ENCODE results near the gene ZKSCAN4.

DNA sequence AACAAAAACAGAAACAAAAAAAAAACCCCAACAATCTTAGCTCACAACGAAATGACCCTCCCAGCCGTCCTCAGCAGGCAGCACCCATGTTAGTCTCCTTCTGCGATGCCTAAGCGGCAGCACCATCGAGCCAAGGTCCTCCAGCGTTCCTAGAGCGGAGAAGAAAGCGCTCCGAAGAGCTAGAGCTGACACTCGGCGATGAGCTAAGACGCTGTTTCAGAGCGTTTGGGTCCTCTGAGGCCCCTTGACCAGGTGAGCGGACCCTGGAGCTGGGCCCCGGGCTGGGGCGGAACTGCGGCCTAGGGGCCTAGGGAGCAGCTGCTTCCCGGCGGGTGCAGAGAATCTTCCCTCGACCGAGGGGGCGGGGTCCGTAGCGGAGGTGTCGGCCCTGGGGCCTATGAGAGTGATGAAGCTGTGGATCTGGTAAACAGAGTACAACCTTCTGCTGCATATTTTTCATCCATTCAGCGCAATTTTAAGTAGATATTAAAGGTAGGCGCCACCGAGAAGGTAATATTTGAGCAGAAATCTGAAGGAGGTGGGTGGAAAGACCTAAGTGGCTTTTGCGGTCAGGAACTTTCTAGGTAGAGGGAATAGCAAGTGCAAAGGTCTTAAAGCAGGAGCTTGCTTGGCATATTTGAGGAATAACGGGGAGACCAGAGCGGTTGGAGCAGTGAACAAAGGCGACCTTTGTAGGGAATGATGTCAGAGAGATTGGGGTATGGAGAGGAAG, 15.1 kb upstream of the ZKSCAN4 start, which contains the start of gene ZSCAN26:
- TF ChIP-seq SIN3A (conservative IDR thresholded peaks at IDR 0.05 in 1 of 2, IDR thresholded peaks at IDR 0.05 in 1 of 2; ENCODE audit: low read depth in 1 of 2, low read length in 2 of 2) (peak; percentile 44 to 88; a peak in 2 of 4 replicates), SAP30 (IDR thresholded peaks at IDR 0.05; ENCODE audit: insufficient read depth, insufficient replicate concordance, low read length) (no peak), JUND (IDR thresholded peaks at IDR 0.05; ENCODE audit: low read length) (0 out of 2 replicates have a peak, but pooled peaks have one; percentile 31), RAD21 (IDR thresholded peaks at IDR 0.05 in 1 of 2, conservative IDR thresholded peaks at IDR 0.05 in 1 of 2; ENCODE audit: low read depth in 2 of 2, low read length in 2 of 2) (no peak), BCL11A (IDR thresholded peaks at IDR 0.05; ENCODE audit: low read depth in 2 of 2, low read length in 2 of 2) (no peak), POLR2A (IDR thresholded peaks at IDR 0.05; ENCODE audit: control extremely low read depth in 1 of 2, low read depth in 2 of 2, low read length in 2 of 2) (peak; percentile 65 to 93)
- TF ChIP-seq, protein P1, sequence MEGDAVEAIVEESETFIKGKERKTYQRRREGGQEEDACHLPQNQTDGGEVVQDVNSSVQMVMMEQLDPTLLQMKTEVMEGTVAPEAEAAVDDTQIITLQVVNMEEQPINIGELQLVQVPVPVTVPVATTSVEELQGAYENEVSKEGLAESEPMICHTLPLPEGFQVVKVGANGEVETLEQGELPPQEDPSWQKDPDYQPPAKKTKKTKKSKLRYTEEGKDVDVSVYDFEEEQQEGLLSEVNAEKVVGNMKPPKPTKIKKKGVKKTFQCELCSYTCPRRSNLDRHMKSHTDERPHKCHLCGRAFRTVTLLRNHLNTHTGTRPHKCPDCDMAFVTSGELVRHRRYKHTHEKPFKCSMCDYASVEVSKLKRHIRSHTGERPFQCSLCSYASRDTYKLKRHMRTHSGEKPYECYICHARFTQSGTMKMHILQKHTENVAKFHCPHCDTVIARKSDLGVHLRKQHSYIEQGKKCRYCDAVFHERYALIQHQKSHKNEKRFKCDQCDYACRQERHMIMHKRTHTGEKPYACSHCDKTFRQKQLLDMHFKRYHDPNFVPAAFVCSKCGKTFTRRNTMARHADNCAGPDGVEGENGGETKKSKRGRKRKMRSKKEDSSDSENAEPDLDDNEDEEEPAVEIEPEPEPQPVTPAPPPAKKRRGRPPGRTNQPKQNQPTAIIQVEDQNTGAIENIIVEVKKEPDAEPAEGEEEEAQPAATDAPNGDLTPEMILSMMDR (IDR thresholded peaks at IDR 0.05; ENCODE audit: control extremely low read depth in 1 of 3, insufficient read depth in 1 of 3, low read depth in 1 of 3, low read length in 3 of 3): 0 out of 4 replicates have a peak, but pooled peaks of 1 of the 3 experiments have one; percentile 0
